AG09309 (cell line): ENCODE measurements around the gene KCNQ4.
A peak's percentile ranks its signal among the peaks of the same experiment; 100 is the strongest.

Source experiments
- DNase-seq: peaks from one replicate; pipeline ENCODE4 v3.0.0-alpha.2; 2010; ENCODE audit warnings: low read depth
- H3K4me3 ChIP-seq: 2 replicates; pipeline ENCODE4 v1.5.1; 2011; ENCODE audit warnings: mild to moderate bottlenecking, low read depth, low read length, moderate library complexity; ENCODE audit not compliant: control insufficient read depth
- TF ChIP-seq, protein P1 (sequence below): IDR thresholded peaks from 2 replicates; pipeline ENCODE4 v1.5.1; 2011; ENCODE audit warnings: mild to moderate bottlenecking, low read depth, low read length, inconsistent platforms; ENCODE audit not compliant: insufficient read depth, control insufficient read depth; ENCODE audit errors: missing control alignments

KCNQ4 gene

DNA sequence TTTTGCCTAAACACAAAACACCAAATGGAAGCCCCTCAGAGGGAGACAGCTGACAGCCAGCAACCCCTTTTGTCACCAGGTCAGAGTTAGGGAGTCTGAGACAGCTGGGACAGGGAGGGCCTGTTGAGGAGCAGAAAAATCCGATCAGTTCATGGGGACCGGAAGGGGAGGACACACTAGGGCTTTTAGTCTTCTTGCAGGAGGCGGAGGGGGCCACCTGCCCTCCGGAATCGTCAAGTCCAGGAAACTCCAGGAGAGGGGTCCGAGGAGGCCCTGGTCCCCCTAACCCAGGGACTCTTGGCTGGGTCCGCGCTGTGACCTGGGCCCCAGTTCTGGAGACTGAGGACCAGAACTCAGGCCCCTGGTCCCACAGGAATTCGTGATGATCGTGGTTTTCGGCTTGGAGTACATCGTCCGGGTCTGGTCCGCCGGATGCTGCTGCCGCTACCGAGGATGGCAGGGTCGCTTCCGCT lies 34.2 kb downstream of the KCNQ4 start:
- TF ChIP-seq, protein P1, sequence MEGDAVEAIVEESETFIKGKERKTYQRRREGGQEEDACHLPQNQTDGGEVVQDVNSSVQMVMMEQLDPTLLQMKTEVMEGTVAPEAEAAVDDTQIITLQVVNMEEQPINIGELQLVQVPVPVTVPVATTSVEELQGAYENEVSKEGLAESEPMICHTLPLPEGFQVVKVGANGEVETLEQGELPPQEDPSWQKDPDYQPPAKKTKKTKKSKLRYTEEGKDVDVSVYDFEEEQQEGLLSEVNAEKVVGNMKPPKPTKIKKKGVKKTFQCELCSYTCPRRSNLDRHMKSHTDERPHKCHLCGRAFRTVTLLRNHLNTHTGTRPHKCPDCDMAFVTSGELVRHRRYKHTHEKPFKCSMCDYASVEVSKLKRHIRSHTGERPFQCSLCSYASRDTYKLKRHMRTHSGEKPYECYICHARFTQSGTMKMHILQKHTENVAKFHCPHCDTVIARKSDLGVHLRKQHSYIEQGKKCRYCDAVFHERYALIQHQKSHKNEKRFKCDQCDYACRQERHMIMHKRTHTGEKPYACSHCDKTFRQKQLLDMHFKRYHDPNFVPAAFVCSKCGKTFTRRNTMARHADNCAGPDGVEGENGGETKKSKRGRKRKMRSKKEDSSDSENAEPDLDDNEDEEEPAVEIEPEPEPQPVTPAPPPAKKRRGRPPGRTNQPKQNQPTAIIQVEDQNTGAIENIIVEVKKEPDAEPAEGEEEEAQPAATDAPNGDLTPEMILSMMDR = no peak
- H3K4me3 ChIP-seq = no peak overlapping the region
- no peak for DNase-seq

DNA sequence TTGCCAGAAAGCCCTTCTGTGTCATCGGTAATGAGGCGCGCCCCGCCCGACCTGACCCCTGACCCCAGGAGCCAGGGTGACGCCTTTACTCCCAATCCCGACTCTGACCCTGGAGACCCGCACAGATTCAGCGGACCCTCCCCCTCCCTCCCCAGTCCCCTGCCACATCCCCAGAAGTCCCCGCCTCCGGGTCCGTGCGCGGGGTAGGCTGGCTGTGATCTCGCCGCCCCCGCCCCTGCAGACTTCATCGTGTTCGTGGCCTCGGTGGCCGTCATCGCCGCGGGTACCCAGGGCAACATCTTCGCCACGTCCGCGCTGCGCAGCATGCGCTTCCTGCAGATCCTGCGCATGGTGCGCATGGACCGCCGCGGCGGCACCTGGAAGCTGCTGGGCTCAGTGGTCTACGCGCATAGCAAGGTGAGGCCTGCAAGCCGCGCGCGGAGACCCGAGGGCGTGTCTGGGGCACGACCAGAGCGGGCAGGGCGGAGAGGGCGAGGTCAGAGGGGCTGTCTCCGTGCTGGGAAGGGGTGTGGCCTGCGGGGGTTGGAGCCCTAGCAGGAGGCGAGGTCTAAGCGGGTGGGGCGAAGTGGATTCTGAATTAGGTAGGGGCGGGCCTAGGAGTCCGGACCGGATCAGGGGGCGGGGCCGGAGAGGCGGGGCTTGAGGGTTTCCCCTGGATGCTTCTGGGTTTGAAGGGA lies 34.8 kb downstream of the KCNQ4 start:
- DNase-seq = no peak
- H3K4me3 ChIP-seq = peak overlapping the region; percentile 35
- TF ChIP-seq, protein P1 = no peak

DNA sequence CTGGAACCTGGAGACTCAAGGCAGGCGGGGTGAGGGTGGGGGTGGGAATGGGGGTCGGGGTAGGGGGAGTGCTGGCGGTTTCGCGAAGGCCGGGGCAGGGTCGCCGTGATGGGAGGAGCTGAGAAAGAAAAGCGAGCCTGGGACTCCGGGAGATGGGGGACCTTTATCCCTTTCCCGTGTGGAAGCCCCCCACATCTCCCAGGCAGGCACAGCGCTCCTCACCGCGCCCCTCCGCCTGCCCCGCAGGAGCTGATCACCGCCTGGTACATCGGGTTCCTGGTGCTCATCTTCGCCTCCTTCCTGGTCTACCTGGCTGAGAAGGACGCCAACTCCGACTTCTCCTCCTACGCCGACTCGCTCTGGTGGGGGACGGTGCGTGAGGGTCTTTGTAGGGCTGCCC lies 35.5 kb downstream of the KCNQ4 start:
- DNase-seq = no peak
- no peak overlapping the region for H3K4me3 ChIP-seq
- TF ChIP-seq, protein P1 = no peak

DNA sequence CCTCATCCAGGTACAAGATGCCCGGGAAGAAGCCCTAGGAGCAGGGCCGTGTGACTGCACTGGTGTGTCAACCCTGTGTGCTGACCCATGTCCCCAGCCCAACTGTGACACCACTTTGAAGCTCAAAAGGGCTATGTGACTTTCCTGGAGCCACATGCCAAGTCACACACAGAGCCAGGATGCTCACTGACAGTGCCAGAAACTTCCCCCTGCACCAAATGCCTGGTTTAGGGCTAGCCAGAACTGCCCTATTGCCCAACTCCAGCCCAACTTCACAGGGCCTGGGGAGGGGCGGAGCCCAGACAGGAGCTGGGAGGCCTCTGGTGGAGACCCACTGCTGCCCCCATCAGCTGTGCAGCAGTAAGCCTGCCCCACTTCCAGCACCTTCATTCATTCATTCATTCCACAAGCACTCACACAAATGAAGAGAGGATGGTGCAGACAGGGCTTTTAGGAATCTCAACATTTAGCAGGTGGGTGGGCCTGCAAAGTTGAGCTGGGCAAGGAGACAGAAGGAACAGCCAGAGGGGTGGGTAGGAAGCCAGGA lies 36.7 kb downstream of the KCNQ4 start:
- TF ChIP-seq, protein P1 = no peak
- H3K4me3 ChIP-seq = no peak overlapping the region
- DNase-seq = no peak

DNA sequence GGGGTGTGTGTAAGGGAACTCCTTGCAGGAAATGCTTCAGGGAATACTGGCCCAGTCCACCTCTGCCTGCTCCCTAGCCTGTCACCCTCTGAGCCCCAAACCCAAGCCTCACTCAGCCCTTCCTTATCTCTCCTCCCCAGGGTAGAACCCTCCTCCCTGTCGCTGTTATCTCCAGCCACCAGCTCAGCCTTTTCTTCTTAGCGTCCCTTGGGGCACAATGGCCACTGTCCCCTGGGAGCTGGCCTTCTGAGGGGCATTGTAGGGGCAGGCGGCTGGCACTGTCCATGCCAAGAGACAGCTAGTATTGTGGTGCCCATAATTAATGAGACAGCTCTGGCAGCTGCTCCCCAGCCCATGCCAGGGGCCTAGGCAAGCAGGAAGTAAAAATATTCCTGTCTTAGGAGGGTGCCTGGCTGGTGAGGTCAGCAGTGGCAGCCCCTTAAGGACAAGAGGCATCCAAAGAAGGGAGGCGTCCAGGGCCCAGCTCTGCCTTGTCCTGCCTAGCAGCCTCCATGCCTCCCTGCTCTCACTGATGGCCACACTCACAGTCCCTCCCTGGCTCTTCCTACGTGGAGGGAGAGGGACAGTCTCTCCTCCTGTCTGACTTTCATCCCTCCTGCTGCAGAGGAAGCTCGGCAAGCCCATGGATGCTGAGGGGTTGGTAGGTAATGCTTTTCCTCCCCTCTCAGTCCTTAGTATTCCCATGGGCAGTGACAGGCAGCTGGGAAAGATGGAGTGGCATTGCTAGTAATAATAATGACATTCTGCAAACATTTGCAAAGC lies 37.5 kb downstream of the KCNQ4 start:
- DNase-seq = no peak
- H3K4me3 ChIP-seq = no peak overlapping the region
- TF ChIP-seq, protein P1 = no peak

DNA sequence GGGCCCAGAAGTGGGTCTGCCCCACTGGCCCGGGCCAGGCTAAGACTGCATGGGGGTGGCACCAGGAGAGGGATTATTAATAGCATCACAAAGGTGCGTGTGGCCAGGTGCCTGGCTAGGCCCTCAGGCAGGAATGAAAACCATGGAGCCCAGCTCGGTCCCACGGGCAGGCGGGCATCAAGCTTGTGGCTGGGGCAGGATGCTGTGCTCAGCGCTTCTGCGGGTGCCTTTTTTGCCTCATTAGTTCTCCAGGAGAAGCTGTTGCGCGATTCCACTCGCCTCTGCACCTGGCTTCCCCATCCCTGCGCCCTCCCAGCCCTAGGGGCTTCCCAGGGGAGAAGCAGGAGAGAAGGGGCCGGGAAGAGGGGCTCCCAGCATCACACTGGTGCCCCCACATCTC lies 39.3 kb downstream of the KCNQ4 start:
- DNase-seq = no peak
- TF ChIP-seq, protein P1 = no peak
- H3K4me3 ChIP-seq = no peak overlapping the region
